Central memory CD8-positive, alpha-beta T cell (primary cell): ENCODE data around the gene SPON2.

Experiments
- ATAC-seq: fragments of 150-1000 bp; cut with Tn5 transposase; replicated peaks from 2 replicates; pipeline ENCODE4 v1.10.0; 2022; ENCODE audit warnings: mild to moderate bottlenecking, moderate FRiP score, moderate number of reproducible peaks; ENCODE audit not compliant: poor library complexity, severe bottlenecking; ENCODE audit errors: extremely low read depth
- DNase-seq, 2 donors: peaks; one replicate each; pipeline ENCODE4 v3.0.0; 2021; ENCODE audit warnings: low spot score in 2 of 2
- H3K27ac Mint-ChIP-seq: one replicate; pipeline ENCODE4 v1.8.0; 2022; ENCODE audit warnings: low read depth, mild to moderate bottlenecking, moderate library complexity, mixed read lengths
- H3K27me3 Mint-ChIP-seq: one replicate; pipeline ENCODE4 v1.8.0; 2022; ENCODE audit warnings: mixed read lengths
- H3K36me3 Mint-ChIP-seq: one replicate; pipeline ENCODE4 v1.8.0; 2022; ENCODE audit warnings: mild to moderate bottlenecking, moderate library complexity, mixed read lengths; ENCODE audit not compliant: insufficient read depth
- H3K4me1 Mint-ChIP-seq: one replicate; pipeline ENCODE4 v1.8.0; 2022; ENCODE audit warnings: mixed read lengths
- H3K4me3 Mint-ChIP-seq: one replicate; pipeline ENCODE4 v1.8.0; 2022; ENCODE audit warnings: mild to moderate bottlenecking, moderate library complexity, mixed read lengths
- H3K9me3 Mint-ChIP-seq: one replicate; pipeline ENCODE4 v1.8.0; 2022; ENCODE audit warnings: mixed read lengths

SPON2 gene

GRCh38 chr4:1180663-1181062 is 8.3 kb upstream of the SPON2 start:
- no peak overlapping the region for H3K4me3 Mint-ChIP-seq
- peaks cover 12% of the 10 kb centered on the region for H3K9me3 Mint-ChIP-seq
- DNase-seq (no peak), ATAC-seq (no peak)
- H3K27ac Mint-ChIP-seq, result no peak overlapping the region
- H3K4me1 Mint-ChIP-seq, result peaks cover 56% of the 10 kb centered on the region
- H3K27me3 Mint-ChIP-seq, result no peaks in the 10 kb centered on the region
- peaks cover 8% of the 10 kb centered on the region for H3K36me3 Mint-ChIP-seq

- no peak for ATAC-seq
- DNase-seq, result no peak
- Mint-ChIP-seq H3K4me1 (peaks cover 56% of the 10 kb centered on the region), H3K36me3 (peaks cover 10% of the 10 kb centered on the region), H3K9me3 (peaks cover 12% of the 10 kb centered on the region), H3K27me3 (no peaks in the 10 kb centered on the region), H3K27ac (no peak overlapping the region), H3K4me3 (no peak overlapping the region)
Measured at GRCh38 chr4:1179976-1180375, 7.6 kb upstream of the SPON2 start.

GRCh38 chr4:1179089-1179441 is 6.7 kb upstream of the SPON2 start:
- ATAC-seq, result no peak
- H3K9me3 Mint-ChIP-seq, result peaks cover 12% of the 10 kb centered on the region
- H3K27ac Mint-ChIP-seq, result no peak overlapping the region
- peaks cover 10% of the 10 kb centered on the region for H3K36me3 Mint-ChIP-seq
- DNase-seq, result no peak
- H3K4me1 Mint-ChIP-seq, result peaks cover 51% of the 10 kb centered on the region
- H3K27me3 Mint-ChIP-seq, result no peaks in the 10 kb centered on the region
- no peak overlapping the region for H3K4me3 Mint-ChIP-seq

- peaks cover 45% of the 10 kb centered on the region for H3K4me1 Mint-ChIP-seq
- H3K36me3 Mint-ChIP-seq, result peaks cover 10% of the 10 kb centered on the region
- peak overlapping the region; percentile 47 for H3K4me3 Mint-ChIP-seq
- H3K27me3 Mint-ChIP-seq, result no peaks in the 10 kb centered on the region
- H3K9me3 Mint-ChIP-seq, result peaks cover 12% of the 10 kb centered on the region
- DNase-seq, result no peak
- no peak for ATAC-seq
- no peak overlapping the region for H3K27ac Mint-ChIP-seq
Measured at GRCh38 chr4:1178300-1179088, 6.1 kb upstream of the SPON2 start.

GRCh38 chr4:1177274-1178141 is 5.1 kb upstream of the SPON2 start:
- DNase-seq (peak in 1 of 2 donors; percentile 73), ATAC-seq (peak; percentile 95)
- Mint-ChIP-seq H3K27ac (no peak overlapping the region), H3K27me3 (no peaks in the 10 kb centered on the region), H3K4me1 (peaks cover 38% of the 10 kb centered on the region), H3K4me3 (peak overlapping the region; percentile 43), H3K36me3 (peaks cover 9% of the 10 kb centered on the region), H3K9me3 (peaks cover 12% of the 10 kb centered on the region)

GRCh38 chr4:1176398-1177273 is 4.3 kb upstream of the SPON2 start:
- Mint-ChIP-seq H3K9me3 (peaks cover 12% of the 10 kb centered on the region), H3K36me3 (peaks cover 9% of the 10 kb centered on the region), H3K27me3 (no peaks in the 10 kb centered on the region), H3K4me1 (peaks cover 35% of the 10 kb centered on the region), H3K4me3 (peak overlapping the region; percentile 43), H3K27ac (no peak overlapping the region)
- ATAC-seq (no peak), DNase-seq (no peak)

GRCh38 chr4:1175635-1176229 is 3.3 kb upstream of the SPON2 start:
- Mint-ChIP-seq H3K9me3 (peaks cover 4% of the 10 kb centered on the region), H3K4me3 (no peak overlapping the region), H3K4me1 (peaks cover 34% of the 10 kb centered on the region), H3K27me3 (no peaks in the 10 kb centered on the region), H3K36me3 (peaks cover 15% of the 10 kb centered on the region), H3K27ac (no peak overlapping the region)
- no peak for ATAC-seq
- no peak for DNase-seq

GRCh38 chr4:1174941-1175634 is 2.7 kb upstream of the SPON2 start:
- peaks cover 16% of the 10 kb centered on the region for H3K36me3 Mint-ChIP-seq
- DNase-seq, result no peak
- no peak overlapping the region for H3K27ac Mint-ChIP-seq
- H3K4me3 Mint-ChIP-seq, result no peak overlapping the region
- no peaks in the 10 kb centered on the region for H3K27me3 Mint-ChIP-seq
- no peaks in the 10 kb centered on the region for H3K9me3 Mint-ChIP-seq
- H3K4me1 Mint-ChIP-seq, result peaks cover 30% of the 10 kb centered on the region
- no peak for ATAC-seq

- peak overlapping the region; percentile 77 for H3K4me3 Mint-ChIP-seq
- H3K27me3 Mint-ChIP-seq, result no peaks in the 10 kb centered on the region
- H3K9me3 Mint-ChIP-seq, result no peaks in the 10 kb centered on the region
- DNase-seq (no peak), ATAC-seq (no peak)
- H3K4me1 Mint-ChIP-seq, result peaks cover 30% of the 10 kb centered on the region
- H3K27ac Mint-ChIP-seq, result no peak overlapping the region
- peaks cover 22% of the 10 kb centered on the region for H3K36me3 Mint-ChIP-seq
Measured at GRCh38 chr4:1172971-1173757, 781 bp upstream of the SPON2 start.

- H3K27me3 Mint-ChIP-seq, result no peaks in the 10 kb centered on the region
- peak overlapping the region; percentile 77 for H3K4me3 Mint-ChIP-seq
- H3K36me3 Mint-ChIP-seq, result peaks cover 22% of the 10 kb centered on the region
- H3K4me1 Mint-ChIP-seq, result peaks cover 35% of the 10 kb centered on the region
- peak overlapping the region; percentile 73 for H3K27ac Mint-ChIP-seq
- peak; percentile 48 to 56 for DNase-seq
- H3K9me3 Mint-ChIP-seq, result no peaks in the 10 kb centered on the region
- ATAC-seq, result peak; percentile 41
Measured at GRCh38 chr4:1171311-1172227, 814 bp downstream of the SPON2 start.
